SK-N-SH (cell line): ENCODE measurements around the gene ULBP1.
"Not testable (repeated sequence)": the region's sequence is repeated elsewhere in the genome, so short reads cannot be mapped to it uniquely, and the experiment has no call there.

Experiments used
- CTCF ChIP-seq: fragments of 200-600 bp; sonication (generic); IDR thresholded peaks from 2 replicates; pipeline ENCODE4 v1.6.1; 2017; ENCODE audit warnings: antibody characterized with exemption, mild to moderate bottlenecking, moderate library complexity
- FOXM1 ChIP-seq: IDR thresholded peaks from 2 replicates; pipeline ENCODE4 v1.4.0; 2012; ENCODE audit warnings: low read depth, mild to moderate bottlenecking
- PBX3 ChIP-seq: IDR thresholded peaks from 2 replicates; pipeline ENCODE4; 2012
- POLR2AphosphoS5 ChIP-seq: IDR thresholded peaks from 2 replicates; pipeline ENCODE4 v1.6.1; 2012; ENCODE audit warnings: low read depth, low read length
- RAD21 ChIP-seq: IDR thresholded peaks from 2 replicates; pipeline ENCODE4 v1.6.1; 2012; ENCODE audit warnings: mild to moderate bottlenecking, low read length
- RCOR1 ChIP-seq: fragments of 150-350 bp; IDR thresholded peaks from 2 replicates; pipeline ENCODE4 v1.6.1; 2017; ENCODE audit warnings: antibody characterized with exemption, low read length
- REST ChIP-seq: IDR thresholded peaks from 2 replicates; pipeline ENCODE4 v1.6.1; 2012; ENCODE audit warnings: mild to moderate bottlenecking, low read depth, low read length, moderate library complexity
- RFX5 ChIP-seq: IDR thresholded peaks from 2 replicates; pipeline ENCODE4 v1.6.1; 2012; ENCODE audit warnings: mild to moderate bottlenecking, improper control_type of control experiment, low read length
- SIN3A ChIP-seq: IDR thresholded peaks from 2 replicates; pipeline ENCODE4 v1.6.1; 2012; ENCODE audit warnings: low read depth, mild to moderate bottlenecking, low read length, moderate library complexity, borderline replicate concordance
- TEAD4 ChIP-seq: IDR thresholded peaks from 2 replicates; pipeline ENCODE4 v1.4.0; 2012; ENCODE audit warnings: mild to moderate bottlenecking, borderline replicate concordance; ENCODE audit not compliant: insufficient read depth
- USF2 ChIP-seq: fragments of 150-350 bp; IDR thresholded peaks from 2 replicates; pipeline ENCODE4 v1.6.1; 2017; ENCODE audit warnings: antibody characterized with exemption, low read length, low read depth, borderline replicate concordance
- ZBTB33 ChIP-seq: IDR thresholded peaks from 2 replicates; pipeline ENCODE4 v1.4.0; 2012; ENCODE audit warnings: low read depth, borderline replicate concordance

- TF ChIP-seq POLR2AphosphoS5, CTCF, SIN3A, FOXM1, PBX3, RAD21, RFX5, USF2, REST, TEAD4, RCOR1, ZBTB33: not testable (repeated sequence)
Measured at GRCh38 chr6:150015281-150016001, 51.7 kb downstream of the ULBP1 start.
